HepG2 (cell line): Measurements from ENCODE around the gene NGRN. TPM values are rescaled to one million over a fixed set of nuclear protein-coding genes. Genes with fewer than 3 reads are reported as not detected.

Experiments used
- ATAC-seq: fragments of 200-7000 bp; cut with Tn5 transposase; 3 replicates; pipeline ENCODE4 v1.9.1; 2020; ENCODE audit warnings: mild to moderate bottlenecking, moderate library complexity
- BruUV-seq: library from RNA; stranded (reverse); fragments of 400-500 nt; replicated peaks from 2 replicates; lab custom pipeline; 2021; lab: Mats Ljungman, UMichigan
- CTCF ChIA-PET: fragments of 300-600 bp; formaldehyde crosslinking; extraction: SDS; loops from one replicate; lab custom pipeline; 2021; ENCODE audit warnings: low total read pairs, inconsistent platforms, low intra/inter-chr PET ratio; lab: Yijun Ruan, JAX
- POLR2A ChIA-PET: fragments of 350-600 bp; sonication (Branson Sonifier 250); formaldehyde crosslinking; loops from one replicate; lab custom pipeline; 2020; ENCODE audit warnings: antibody characterized with exemption, inconsistent platforms; lab: Yijun Ruan, JAX
- DNase-seq: peaks from one replicate; pipeline ENCODE4 v3.0.0-alpha.2; 2015; ENCODE audit warnings: low spot score
- FAIRE-seq: peaks from 3 replicates; lab custom pipeline; 2011; peaks lifted over from hg19 to GRCh38; lab: Jason Lieb, UNC
- H2AFZ ChIP-seq: one replicate; pipeline ENCODE4 v1.6.1; 2011; ENCODE audit warnings: low read length, inconsistent platforms
- H3K27ac ChIP-seq: fragments of 300-600 bp; 3 replicates; pipeline ENCODE4 v1.8.0; 2011; ENCODE audit warnings: mixed run types, mild to moderate bottlenecking, mixed read lengths, low read length, inconsistent platforms; ENCODE audit not compliant: insufficient read depth; ENCODE audit errors: extremely low read length
- H3K27me3 ChIP-seq, 2 experiments: fragments of 200-600 bp in 1 of 2; 2 replicates in 1 of 2; 3 replicates in 1 of 2; pipeline versions ENCODE4 v1.6.0 to v1.8.0; 2011; ENCODE audit warnings: low read length in 2 of 2, mild to moderate bottlenecking in 2 of 2, moderate library complexity in 2 of 2, inconsistent platforms in 1 of 2; ENCODE audit not compliant: insufficient read depth in 2 of 2, control insufficient read depth in 1 of 2
- H3K36me3 ChIP-seq, 2 experiments: fragments of 200-600 bp in 1 of 2; replicated peaks in 1 of 2; 2 replicates in 1 of 2; 3 replicates in 1 of 2; pipeline versions ENCODE4 v1.5.1 to v1.8.0; 2011; ENCODE audit warnings: low read length in 2 of 2, inconsistent platforms in 1 of 2; ENCODE audit not compliant: insufficient read depth in 2 of 2, control insufficient read depth in 1 of 2
- H3K4me1 ChIP-seq: 2 replicates; pipeline ENCODE4 v1.5.1; 2012; ENCODE audit warnings: low read length, inconsistent platforms; ENCODE audit not compliant: insufficient read depth
- H3K4me2 ChIP-seq: 2 replicates; pipeline ENCODE4 v1.6.0; 2011; ENCODE audit warnings: low read depth, low read length, inconsistent platforms
- H3K4me3 ChIP-seq, 3 experiments: fragments of 200-600 bp in 1 of 3; sonication (generic), shearing (Covaris generic) in 1 of 3; replicated peaks in 1 of 3; 2 replicates each; pipeline ENCODE4 v1.5.1; 2011 to 2016; ENCODE audit warnings: low read length in 3 of 3, inconsistent platforms in 2 of 3, low read depth in 2 of 3, mild to moderate bottlenecking in 2 of 3, control low read depth in 1 of 3, mixed read lengths in 1 of 3; ENCODE audit not compliant: insufficient read depth in 1 of 3
- H3K79me2 ChIP-seq: one replicate; pipeline ENCODE4 v1.6.1; 2011; ENCODE audit warnings: low read length, inconsistent platforms; ENCODE audit not compliant: insufficient read depth
- H3K9ac ChIP-seq: 2 replicates; pipeline ENCODE4 v1.6.0; 2011; ENCODE audit warnings: mild to moderate bottlenecking, low read depth, low read length, inconsistent platforms; ENCODE audit not compliant: insufficient read depth
- H3K9me3 ChIP-seq: 2 replicates; pipeline ENCODE4 v1.5.1; 2012; ENCODE audit warnings: mild to moderate bottlenecking, low read length
- H4K20me1 ChIP-seq: 2 replicates; pipeline ENCODE4 v1.6.0; 2011; ENCODE audit warnings: inconsistent platforms, mild to moderate bottlenecking, low read length, moderate library complexity; ENCODE audit not compliant: insufficient read depth
- BRCA1 ChIP-seq: sonication (generic); formaldehyde crosslinking; IDR thresholded peaks from 2 replicates; pipeline ENCODE4 v1.4.0; 2020; ENCODE audit warnings: missing genetic modification reagents
- ETV5 ChIP-seq: IDR thresholded peaks from 2 replicates; pipeline ENCODE4 v1.6.1; 2018; ENCODE audit warnings: missing biosample characterization, missing genetic modification reagents, inconsistent platforms, borderline replicate concordance
- FOSL1 ChIP-seq: sonication (generic); formaldehyde crosslinking; IDR thresholded peaks from 2 replicates; pipeline ENCODE4 v1.9.0; 2021; ENCODE audit warnings: missing genetic modification reagents, borderline replicate concordance
- FOXO1 ChIP-seq: sonication (generic); formaldehyde crosslinking; IDR thresholded peaks from 2 replicates; pipeline ENCODE4 v1.4.0; 2020; ENCODE audit warnings: missing genetic modification reagents
- HES4 ChIP-seq: sonication (generic); formaldehyde crosslinking; IDR thresholded peaks from 2 replicates; pipeline ENCODE4 v1.9.0; 2021; ENCODE audit warnings: mild to moderate bottlenecking, missing genetic modification reagents, borderline replicate concordance
- JARID2 ChIP-seq: sonication (generic); formaldehyde crosslinking; IDR thresholded peaks from 2 replicates; pipeline ENCODE4 v1.8.1; 2023; ENCODE audit warnings: missing genetic modification reagents, inconsistent platforms; ENCODE audit not compliant: insufficient replicate concordance
- JUNB ChIP-seq: sonication (generic); formaldehyde crosslinking; IDR thresholded peaks from 2 replicates; pipeline ENCODE4 v1.8.0; 2022; ENCODE audit warnings: missing genetic modification reagents, mild to moderate bottlenecking, borderline replicate concordance
- POLR2G ChIP-seq: fragments of 200-400 bp; formaldehyde crosslinking; IDR thresholded peaks from 2 replicates; pipeline ENCODE4 v1.6.1; 2018; ENCODE audit warnings: mild to moderate bottlenecking, low read depth, low read length, moderate library complexity
- SIN3A ChIP-seq: IDR thresholded peaks from 2 replicates; pipeline ENCODE4 v1.6.1; 2011; ENCODE audit warnings: low read depth, mild to moderate bottlenecking, control low read depth, low read length, borderline replicate concordance
- SMAD9 ChIP-seq: sonication (generic); formaldehyde crosslinking; IDR thresholded peaks from 2 replicates; pipeline ENCODE4 v1.5.1; 2020; ENCODE audit warnings: mild to moderate bottlenecking, missing genetic modification reagents
- SMYD3 ChIP-seq: sonication (generic); formaldehyde crosslinking; IDR thresholded peaks from 2 replicates; pipeline ENCODE4 v1.8.1; 2023; ENCODE audit warnings: mild to moderate bottlenecking, missing genetic modification reagents
- ZBTB7B ChIP-seq: sonication (generic); formaldehyde crosslinking; IDR thresholded peaks from 2 replicates; pipeline ENCODE4 v1.4.0; 2020; ENCODE audit warnings: missing genetic modification reagents
- ZNF432 ChIP-seq: sonication (generic); formaldehyde crosslinking; IDR thresholded peaks from 2 replicates; pipeline ENCODE4 v1.5.0; 2020; ENCODE audit warnings: missing genetic modification reagents, mild to moderate bottlenecking, borderline replicate concordance
- ZNF652 ChIP-seq: IDR thresholded peaks from 2 replicates; pipeline ENCODE4 v1.6.1; 2016; ENCODE audit warnings: low read depth, borderline replicate concordance
- ZNF672 ChIP-seq: sonication (generic); formaldehyde crosslinking; IDR thresholded peaks from 2 replicates; pipeline ENCODE4 v1.8.1; 2022; ENCODE audit warnings: missing genetic modification reagents
- ZNF720 ChIP-seq: sonication (generic); formaldehyde crosslinking; IDR thresholded peaks from 2 replicates; pipeline ENCODE4 v1.4.0; 2020; ENCODE audit warnings: missing genetic modification reagents
- ZNF792 ChIP-seq: IDR thresholded peaks from 2 replicates; pipeline ENCODE4 v1.6.1; 2016
- WGBS: methylation state at CpG from one replicate; pipeline ENCODE4 v1.1.6; 2017; ENCODE audit warnings: low lambda C conversion rate; 5-methylcytosine and 5-hydroxymethylcytosine counted together
- in situ Hi-C: cut with HindIII; loops from 2 replicates; pipeline ENCODE4 v1.10.0; 2017; ENCODE audit warnings: low pct_unique_long_range_greater_than_20kb; ENCODE audit not compliant: extremely low pct_ligation_motif_present
- intact Hi-C: fragments of 100-400 bp; cut with micrococcal nuclease; formaldehyde crosslinking; loops from one replicate; pipeline ENCODE4 v1.10.0; 2022; ENCODE audit not compliant: unreplicated experiment
- polyA plus RNA-seq, 8 experiments: library from polyadenylated mRNA; depleted of rRNA in 3 of 8; stranded (reverse) in 7 of 8; unstranded in 1 of 8; fragments of >200 nt; fragmentation: Illumina TruSeq in 4 of 8; extraction: Trizol in 4 of 8; gene quantifications; 2 replicates each; pipeline versions ENCODE4 v1.2.1 to v1.2.3, GENCODE V29; 2011 to 2016; ENCODE audit warnings: low read depth in 4 of 8, missing spikeins in 1 of 8, mixed read lengths in 1 of 8; ENCODE audit not compliant: insufficient read depth in 1 of 8
- total RNA-seq, 5 experiments: library from RNA; depleted of rRNA; stranded (reverse); fragments of >200 nt; fragmentation: Illumina TruSeq; extraction: Trizol; gene quantifications; 2 replicates each; pipeline ENCODE4 v1.2.3, GENCODE V29; 2016; ENCODE audit warnings: low read depth in 1 of 5
- TF ChIP-seq, protein P1 (sequence below): sonication (generic); formaldehyde crosslinking; IDR thresholded peaks from 2 replicates; pipeline ENCODE4 v1.8.0; 2023; ENCODE audit warnings: mild to moderate bottlenecking, missing genetic modification reagents
- TF ChIP-seq, protein P2 (sequence below): IDR thresholded peaks from 2 replicates; pipeline ENCODE4 v1.6.1; 2016; ENCODE audit warnings: low read depth, control low read depth
- TF ChIP-seq, protein P3 (sequence below), 2 experiments: sonication (generic) in 1 of 2; formaldehyde crosslinking in 1 of 2; IDR thresholded peaks; 2 replicates each; pipeline versions ENCODE4 v1.5.1 to v1.6.1; 2011 to 2020; ENCODE audit warnings: borderline replicate concordance in 1 of 2, low read depth in 1 of 2, low read length in 1 of 2, mild to moderate bottlenecking in 1 of 2, missing genetic modification reagents in 1 of 2, moderate library complexity in 1 of 2

Gene NGRN
- total and polyA plus RNA-seq, 2 of the 13 experiments (the other 11 are each of a cell fraction or from before 2014, with no cell fraction given) = 39.8 to 63.7 TPM

DNA sequence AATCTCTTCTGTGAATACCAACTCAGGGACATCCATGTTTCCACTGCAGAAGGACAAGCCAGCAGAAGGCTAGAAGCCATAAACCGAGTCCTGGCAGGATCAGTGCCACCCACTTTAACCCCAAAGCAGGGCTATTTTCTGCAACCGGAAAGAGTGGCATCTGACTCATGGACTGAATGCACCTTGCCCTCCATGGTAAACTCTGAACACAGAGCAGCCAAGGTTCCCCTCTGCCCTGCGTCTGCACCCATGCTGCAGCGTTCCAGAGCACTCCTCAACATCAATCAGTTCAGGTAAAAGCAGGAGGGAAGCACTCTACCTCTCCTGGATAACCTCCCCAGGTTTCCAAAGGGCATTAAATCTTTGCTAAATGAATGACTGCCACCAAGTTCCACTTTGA is 801 bp upstream of the NGRN start:
- Histone ChIP-seq H3K4me3 (peak overlapping the region; percentile 71 to 78 (median 72)), H3K4me2 (peak overlapping the region; percentile 87), H3K9me3 (no peaks in the 10 kb centered on the region), H3K36me3 (peaks cover 2 to 6% of the 10 kb centered on the region in 2 experiments; a peak in 3 of 5 replicates), H3K27ac (peak overlapping the region; percentile 83), H3K79me2 (peaks cover 34% of the 10 kb centered on the region), H3K9ac (peak overlapping the region; percentile 88), H3K27me3 (no peaks in the 10 kb centered on the region; a peak in 1 of 5 replicates), H3K4me1 (peaks cover 61% of the 10 kb centered on the region), H2AFZ (no peak overlapping the region), H4K20me1 (peaks cover 3% of the 10 kb centered on the region)
- 0% methylated on average over 2 of the region's 4 CpGs for WGBS
- peak; percentile 54 for FAIRE-seq
- POLR2A ChIA-PET = no interaction called here
- DNase-seq = peak; percentile 60
- no TSS peak for BruUV-seq
- intact Hi-C loops = loop anchor here (2.0 to 5.0 kb wide), 2 partner anchors 16 to 32 kb away; partner anchors contain the start of genes CIB1, GDPGP1 and TTLL13
- in situ Hi-C loops = no loop called here
- peak; percentile 68 for ATAC-seq
- CTCF ChIA-PET = no interaction called here
- TF ChIP-seq ZNF792 (CRISPR knock-in tag) (no peak), POLR2G (no peak), JARID2 (CRISPR knock-in tag) (no peak), SMYD3 (CRISPR knock-in tag) (no peak), ETV5 (CRISPR knock-in tag) (peak; percentile 86), SMAD9 (no peak), ZNF652 (CRISPR knock-in tag) (peak; percentile 42; the same call in 1 of the 2 replicates), FOSL1 (0 out of 2 replicates have a peak, but pooled peaks have one; percentile 21), ZNF672 (no peak), JUNB (CRISPR knock-in tag) (no peak), HES4 (CRISPR knock-in tag) (no peak), ZNF432 (no peak), BRCA1 (CRISPR knock-in tag) (no peak), ZBTB7B (CRISPR knock-in tag) (no peak), SIN3A (peak; percentile 20; the same call in 1 of the 2 replicates), FOXO1 (CRISPR knock-in tag) (no peak), ZNF720 (CRISPR knock-in tag) (no peak)
- TF ChIP-seq, protein P1, sequence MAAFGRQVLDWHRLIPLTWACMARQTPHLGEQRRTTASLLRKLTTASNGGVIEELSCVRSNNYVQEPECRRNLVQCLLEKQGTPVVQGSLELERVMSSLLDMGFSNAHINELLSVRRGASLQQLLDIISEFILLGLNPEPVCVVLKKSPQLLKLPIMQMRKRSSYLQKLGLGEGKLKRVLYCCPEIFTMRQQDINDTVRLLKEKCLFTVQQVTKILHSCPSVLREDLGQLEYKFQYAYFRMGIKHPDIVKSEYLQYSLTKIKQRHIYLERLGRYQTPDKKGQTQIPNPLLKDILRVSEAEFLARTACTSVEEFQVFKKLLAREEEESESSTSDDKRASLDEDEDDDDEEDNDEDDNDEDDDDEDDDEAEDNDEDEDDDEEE (CRISPR knock-in tag) = no peak
- TF ChIP-seq, protein P2, sequence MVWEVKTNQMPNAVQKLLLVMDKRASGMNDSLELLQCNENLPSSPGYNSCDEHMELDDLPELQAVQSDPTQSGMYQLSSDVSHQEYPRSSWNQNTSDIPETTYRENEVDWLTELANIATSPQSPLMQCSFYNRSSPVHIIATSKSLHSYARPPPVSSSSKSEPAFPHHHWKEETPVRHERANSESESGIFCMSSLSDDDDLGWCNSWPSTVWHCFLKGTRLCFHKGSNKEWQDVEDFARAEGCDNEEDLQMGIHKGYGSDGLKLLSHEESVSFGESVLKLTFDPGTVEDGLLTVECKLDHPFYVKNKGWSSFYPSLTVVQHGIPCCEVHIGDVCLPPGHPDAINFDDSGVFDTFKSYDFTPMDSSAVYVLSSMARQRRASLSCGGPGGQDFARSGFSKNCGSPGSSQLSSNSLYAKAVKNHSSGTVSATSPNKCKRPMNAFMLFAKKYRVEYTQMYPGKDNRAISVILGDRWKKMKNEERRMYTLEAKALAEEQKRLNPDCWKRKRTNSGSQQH (CRISPR knock-in tag) = no peak
- TF ChIP-seq, protein P3, sequence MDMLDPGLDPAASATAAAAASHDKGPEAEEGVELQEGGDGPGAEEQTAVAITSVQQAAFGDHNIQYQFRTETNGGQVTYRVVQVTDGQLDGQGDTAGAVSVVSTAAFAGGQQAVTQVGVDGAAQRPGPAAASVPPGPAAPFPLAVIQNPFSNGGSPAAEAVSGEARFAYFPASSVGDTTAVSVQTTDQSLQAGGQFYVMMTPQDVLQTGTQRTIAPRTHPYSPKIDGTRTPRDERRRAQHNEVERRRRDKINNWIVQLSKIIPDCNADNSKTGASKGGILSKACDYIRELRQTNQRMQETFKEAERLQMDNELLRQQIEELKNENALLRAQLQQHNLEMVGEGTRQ (IDR thresholded peaks at IDR 0.05; ENCODE audit: low read depth, low read length) = no peak
- TF ChIP-seq, protein P3 (CRISPR knock-in tag; IDR thresholded peaks at IDR 0.05; ENCODE audit: borderline replicate concordance) = no peak
